Trophoblast cell (in vitro differentiated cells and primary cell): ENCODE measurements around the gene CAMSAP2.
A peak's percentile ranks its signal among the peaks of the same experiment; 100 is the strongest.

Experiments used
- DNase-seq, 2 donors: peaks; one replicate each; pipeline ENCODE4 v3.0.0-alpha.2; 2016
- H2AFZ ChIP-seq: 2 replicates; pipeline ENCODE4 v1.6.1; 2013; ENCODE audit warnings: low read length, moderate library complexity, mild to moderate bottlenecking; ENCODE audit not compliant: insufficient read depth, poor library complexity
- H2AK5ac ChIP-seq: 2 replicates; pipeline ENCODE4 v1.6.1; 2013; ENCODE audit warnings: mild to moderate bottlenecking, low read length
- H2BK120ac ChIP-seq: 2 replicates; pipeline ENCODE4 v1.6.1; 2013; ENCODE audit warnings: low read length, mild to moderate bottlenecking, moderate library complexity; ENCODE audit not compliant: insufficient read depth, poor library complexity
- H2BK12ac ChIP-seq: 2 replicates; pipeline ENCODE4 v1.6.1; 2013; ENCODE audit warnings: mild to moderate bottlenecking, low read length, moderate library complexity
- H2BK5ac ChIP-seq: 2 replicates; pipeline ENCODE4 v1.6.1; 2013; ENCODE audit warnings: low read length, low read depth, moderate library complexity, mild to moderate bottlenecking; ENCODE audit not compliant: poor library complexity
- H3K14ac ChIP-seq: 2 replicates; pipeline ENCODE4 v1.6.1; 2013; ENCODE audit warnings: mild to moderate bottlenecking, low read length
- H3K18ac ChIP-seq: 2 replicates; pipeline ENCODE4 v1.6.1; 2013; ENCODE audit warnings: mild to moderate bottlenecking, low read length
- H3K23ac ChIP-seq: 2 replicates; pipeline ENCODE4 v1.6.1; 2013; ENCODE audit warnings: low read length
- H3K27ac ChIP-seq: 2 replicates; pipeline ENCODE4 v1.5.1; 2013; ENCODE audit warnings: low read depth, mild to moderate bottlenecking, inconsistent platforms, low read length, moderate library complexity
- H3K27me3 ChIP-seq: 2 replicates; pipeline ENCODE4 v1.6.1; 2013; ENCODE audit warnings: inconsistent platforms, mild to moderate bottlenecking, low read length, moderate library complexity; ENCODE audit not compliant: insufficient read depth
- H3K36me3 ChIP-seq, 2 experiments: 1 replicate in 1 of 2; 2 replicates in 1 of 2; pipeline ENCODE4 v1.6.1; 2013; ENCODE audit warnings: low read length in 2 of 2, mild to moderate bottlenecking in 2 of 2, moderate library complexity in 1 of 2; ENCODE audit not compliant: insufficient read depth in 2 of 2, control insufficient read depth in 1 of 2
- H3K4ac ChIP-seq: 2 replicates; pipeline ENCODE4 v1.6.1; 2013; ENCODE audit warnings: low read depth, mild to moderate bottlenecking, low read length, moderate library complexity
- H3K4me1 ChIP-seq, 2 experiments: 1 replicate in 1 of 2; 2 replicates in 1 of 2; pipeline ENCODE4 v1.6.1; 2013; ENCODE audit warnings: low read length in 2 of 2, mild to moderate bottlenecking in 2 of 2, moderate library complexity in 1 of 2; ENCODE audit not compliant: insufficient read depth in 2 of 2, control insufficient read depth in 1 of 2
- H3K4me2 ChIP-seq: 2 replicates; pipeline ENCODE4 v1.6.1; 2013; ENCODE audit warnings: inconsistent platforms, mild to moderate bottlenecking, low read length, moderate library complexity
- H3K4me3 ChIP-seq: 2 replicates; pipeline ENCODE4 v1.5.1; 2013; ENCODE audit warnings: mild to moderate bottlenecking, low read depth, low read length, inconsistent platforms
- H3K79me1 ChIP-seq: one replicate; pipeline ENCODE4 v1.6.1; 2013; ENCODE audit warnings: low read length
- H3K79me2 ChIP-seq: 2 replicates; pipeline ENCODE4 v1.6.1; 2013; ENCODE audit warnings: low read length, mild to moderate bottlenecking; ENCODE audit not compliant: control insufficient read depth, insufficient read depth, poor library complexity
- H3K9ac ChIP-seq: 2 replicates; pipeline ENCODE4 v1.6.1; 2013; ENCODE audit warnings: mild to moderate bottlenecking, low read length
- H3K9me3 ChIP-seq: 2 replicates; pipeline ENCODE4 v1.6.1; 2013; ENCODE audit warnings: low read depth, mild to moderate bottlenecking, control low read depth, inconsistent platforms, low read length; ENCODE audit not compliant: insufficient read depth
- H4K12ac ChIP-seq: 2 replicates; pipeline ENCODE4 v1.6.1; 2013; ENCODE audit warnings: low read depth, mild to moderate bottlenecking, low read length, moderate library complexity
- H4K8ac ChIP-seq: 2 replicates; pipeline ENCODE4 v1.6.1; 2013; ENCODE audit warnings: low read depth, mild to moderate bottlenecking, low read length, moderate library complexity
- H4K91ac ChIP-seq: one replicate; pipeline ENCODE4 v1.6.1; 2013; ENCODE audit warnings: low read depth, mild to moderate bottlenecking, low read length, moderate library complexity
- WGBS: extraction: QIAGEN DNeasy Blood & Tissue Kit; methylation state at CpG from one replicate; pipeline ENCODE4 v1.1.7; 2013; ENCODE audit warnings: missing lambda C conversion rate; ENCODE audit not compliant: insufficient read length, insufficient coverage; ENCODE audit errors: extremely low coverage; 5-methylcytosine and 5-hydroxymethylcytosine counted together

The CAMSAP2 gene

DNA sequence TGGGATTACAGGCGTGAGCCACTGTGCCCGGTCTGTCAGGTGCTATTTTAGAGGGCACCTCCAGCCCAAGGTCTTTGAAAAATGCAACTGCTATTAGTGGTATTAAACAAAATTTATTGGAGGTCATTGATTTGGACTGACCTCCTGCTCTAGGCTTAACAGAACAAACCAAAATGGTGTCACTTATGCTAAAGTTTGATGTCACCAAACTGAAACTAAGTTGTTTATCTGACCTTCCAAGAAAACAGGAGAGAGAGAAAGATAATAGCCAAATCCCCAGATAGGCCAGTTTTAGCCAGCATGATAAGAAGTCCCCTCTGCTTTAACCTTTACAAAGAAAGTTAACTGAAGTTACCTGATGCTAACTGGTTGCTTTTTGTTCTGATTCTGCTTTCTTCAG is 147.9 kb downstream of the CAMSAP2 start:
- no peak overlapping the region for H2BK5ac ChIP-seq
- no CpG with 5 or more reads among the region's 2 CpGs for WGBS

GRCh38 chr1:200887036-200887435 is 148.3 kb downstream of the CAMSAP2 start:
- Histone ChIP-seq H3K14ac (no peak overlapping the region), H2BK120ac (no peak overlapping the region), H3K18ac (no peak overlapping the region), H3K9ac (no peak overlapping the region), H4K8ac (no peak overlapping the region), H2AK5ac (no peak overlapping the region), H3K79me2 (peaks cover 2% of the 10 kb centered on the region), H2BK12ac (no peak overlapping the region), H3K4me1 (peaks cover 15 to 19% of the 10 kb centered on the region in 2 experiments), H3K79me1 (peaks cover 13% of the 10 kb centered on the region), H3K36me3 (no peaks in the 10 kb centered on the region), H3K23ac (no peak overlapping the region), H4K12ac (no peak overlapping the region), H3K9me3 (no peaks in the 10 kb centered on the region), H3K4me2 (no peak overlapping the region), H4K91ac (no peak overlapping the region), H2BK5ac (no peak overlapping the region), H2AFZ (no peak overlapping the region), H3K4me3 (no peak overlapping the region), H3K27ac (no peak overlapping the region), H3K4ac (no peak overlapping the region), H3K27me3 (no peaks in the 10 kb centered on the region)
- no CpG with 5 or more reads among the region's 11 CpGs for WGBS
- no peak for DNase-seq

More for the DNA sequence above, 147.9 kb downstream of the CAMSAP2 start:
- Histone ChIP-seq H3K4me1 (peaks cover 15 to 19% of the 10 kb centered on the region in 2 experiments), H3K4me2 (no peak overlapping the region), H3K23ac (no peak overlapping the region), H3K9ac (no peak overlapping the region), H4K91ac (no peak overlapping the region), H3K79me1 (peaks cover 9% of the 10 kb centered on the region), H3K27me3 (no peaks in the 10 kb centered on the region), H3K14ac (no peak overlapping the region), H2AFZ (no peak overlapping the region), H2AK5ac (no peak overlapping the region), H3K4ac (no peak overlapping the region), H4K12ac (no peak overlapping the region), H3K27ac (no peak overlapping the region), H3K79me2 (peaks cover 2% of the 10 kb centered on the region), H3K18ac (no peak overlapping the region), H4K8ac (no peak overlapping the region), H2BK120ac (no peak overlapping the region), H2BK12ac (no peak overlapping the region), H3K4me3 (no peak overlapping the region), H3K9me3 (no peaks in the 10 kb centered on the region), H3K36me3 (no peaks in the 10 kb centered on the region)
- no peak for DNase-seq

- no peak overlapping the region for H4K8ac ChIP-seq
- H3K79me1 ChIP-seq: peaks cover 18% of the 10 kb centered on the region
- H3K9ac ChIP-seq: no peak overlapping the region
- no peak overlapping the region for H3K27ac ChIP-seq
- no peak overlapping the region for H3K4me2 ChIP-seq
- H3K36me3 ChIP-seq: no peaks in the 10 kb centered on the region
- H3K4me3 ChIP-seq: no peak overlapping the region
- H2BK12ac ChIP-seq: no peak overlapping the region
- H3K27me3 ChIP-seq: no peaks in the 10 kb centered on the region
- H4K12ac ChIP-seq: no peak overlapping the region
- no peak overlapping the region for H2AFZ ChIP-seq
- H2BK5ac ChIP-seq: no peak overlapping the region
- no peak for DNase-seq
- H3K23ac ChIP-seq: no peak overlapping the region
- no peaks in the 10 kb centered on the region for H3K9me3 ChIP-seq
- no peak overlapping the region for H2BK120ac ChIP-seq
- no peak overlapping the region for H2AK5ac ChIP-seq
- H4K91ac ChIP-seq: no peak overlapping the region
- no CpG with 5 or more reads among the region's 9 CpGs for WGBS
- H3K4ac ChIP-seq: no peak overlapping the region
- no peak overlapping the region for H3K14ac ChIP-seq
- peaks cover 19 to 24% of the 10 kb centered on the region in 2 experiments for H3K4me1 ChIP-seq
- H3K79me2 ChIP-seq: peaks cover 6% of the 10 kb centered on the region
- no peak overlapping the region for H3K18ac ChIP-seq
Measured at GRCh38 chr1:200887772-200888348, 149.2 kb downstream of the CAMSAP2 start.

- Histone ChIP-seq H3K9me3 (no peaks in the 10 kb centered on the region), H3K9ac (no peak overlapping the region)
- no CpG with 5 or more reads among the region's 7 CpGs for WGBS
Measured at GRCh38 chr1:200888349-200888838, 149.7 kb downstream of the CAMSAP2 start.

More at GRCh38 chr1:200888349-200888838, 149.7 kb downstream of the CAMSAP2 start:
- H3K79me1 ChIP-seq: peaks cover 18% of the 10 kb centered on the region
- no peak overlapping the region for H2AFZ ChIP-seq
- no peak overlapping the region for H4K8ac ChIP-seq
- H3K4ac ChIP-seq: no peak overlapping the region
- H3K79me2 ChIP-seq: peaks cover 8% of the 10 kb centered on the region
- no peak overlapping the region for H3K4me2 ChIP-seq
- H2BK5ac ChIP-seq: no peak overlapping the region
- H2BK12ac ChIP-seq: no peak overlapping the region
- no peak overlapping the region for H3K23ac ChIP-seq
- peaks cover 21 to 26% of the 10 kb centered on the region in 2 experiments for H3K4me1 ChIP-seq
- H3K18ac ChIP-seq: no peak overlapping the region
- no peak overlapping the region for H4K12ac ChIP-seq
- no peak overlapping the region for H3K4me3 ChIP-seq
- no peak overlapping the region for H3K27ac ChIP-seq
- no peak overlapping the region for H2AK5ac ChIP-seq
- DNase-seq: peak in 1 of 2 donors; percentile 51
- no peak overlapping the region for H3K14ac ChIP-seq
- no peaks in the 10 kb centered on the region for H3K36me3 ChIP-seq
- no peak overlapping the region for H4K91ac ChIP-seq
- no peak overlapping the region for H2BK120ac ChIP-seq
- no peaks in the 10 kb centered on the region for H3K27me3 ChIP-seq
